Gastrocnemius medialis (tissue), 4 donors: ENCODE results near the gene CCDC154. TPM values are rescaled to one million over a fixed set of nuclear protein-coding genes. Genes with fewer than 3 reads are reported as not detected.

ENCODE experiments used
- ATAC-seq, 2 donors: fragments of 150-250 bp; one replicate each; pipeline ENCODE4 v1.9.1; 2016
- DNase-seq, 2 donors: peaks; one replicate each; pipeline ENCODE4 v3.0.0-alpha.2; 2019
- H3K27ac ChIP-seq, 4 donors: fragments of 200-600 bp; sonication (generic); 1 replicate in 1 of 4; 2 replicates in 3 of 4; pipeline ENCODE4 v1.5.1; 2016 to 2018; ENCODE audit warnings: mild to moderate bottlenecking in 2 of 4, moderate library complexity in 1 of 4
- H3K27me3 ChIP-seq, 3 donors: fragments of 200-600 bp; sonication (generic) in 2 of 3; 1 replicate in 1 of 3; 2 replicates in 2 of 3; pipeline versions ENCODE4 v1.5.1 to v1.6.0; 2016 to 2019; ENCODE audit warnings: mild to moderate bottlenecking in 1 of 3, moderate library complexity in 1 of 3
- H3K36me3 ChIP-seq, 2 donors: fragments of 200-600 bp; sonication (generic) in 1 of 2; one replicate each; pipeline ENCODE4 v1.5.1; 2017 to 2018
- H3K4me1 ChIP-seq, 2 donors: fragments of 200-600 bp; sonication (generic) in 1 of 2; one replicate each; pipeline ENCODE4 v1.5.1; 2016 to 2017; ENCODE audit warnings: mild to moderate bottlenecking in 2 of 2
- H3K4me3 ChIP-seq, 4 donors: fragments of 200-600 bp; sonication (generic) in 3 of 4; 1 replicate in 1 of 4; 2 replicates in 3 of 4; pipeline ENCODE4 v1.5.1; 2016 to 2019; ENCODE audit warnings: mild to moderate bottlenecking in 2 of 4
- H3K9me3 ChIP-seq, 3 donors: fragments of 200-600 bp; sonication (generic) in 2 of 3; 1 replicate in 1 of 3; 2 replicates in 2 of 3; pipeline ENCODE4 v1.5.1; 2016 to 2019
- CTCF ChIP-seq, 5 experiments: fragments of 450-650 bp in 3 of 5; fragments of 200-600 bp in 2 of 5; sonication (generic) in 2 of 5; IDR thresholded peaks in 4 of 5; conservative IDR thresholded peaks in 1 of 5; 1 replicate in 4 of 5; 2 replicates in 1 of 5; pipeline ENCODE4 v1.5.1; 2016 to 2019; ENCODE audit warnings: antibody characterized with exemption in 5 of 5, mild to moderate bottlenecking in 3 of 5, moderate library complexity in 3 of 5
- POLR2A ChIP-seq, 2 donors: fragments of 450-650 bp; IDR thresholded peaks; one replicate each; pipeline ENCODE4 v1.6.1; 2017; ENCODE audit warnings: antibody characterized with exemption in 2 of 2, mild to moderate bottlenecking in 2 of 2, moderate library complexity in 2 of 2
- in situ Hi-C, 4 donors: fragments of 200-750 bp; cut with MboI; loops; one replicate each; pipeline versions ENCODE4 v1.15.0 to v1.8.0; 2017; ENCODE audit warnings: low sequenced_read_pairs in 4 of 4
- intact Hi-C: fragments of 100-400 bp; cut with DNase I; formaldehyde crosslinking; loops from one replicate; pipeline ENCODE4 v1.15.1; 2023; ENCODE audit warnings: low total_unique reads
- total RNA-seq, 4 donors: library from RNA; depleted of rRNA; stranded (reverse); fragments of >200 nt; gene quantifications; one replicate each; pipeline versions ENCODE4 v1.1.0 to v1.2.3, GENCODE V29; 2016

The CCDC154 gene
- total RNA-seq, 4 donors from 2014 or later = 0.40 TPM; not detected in 3

DNA sequence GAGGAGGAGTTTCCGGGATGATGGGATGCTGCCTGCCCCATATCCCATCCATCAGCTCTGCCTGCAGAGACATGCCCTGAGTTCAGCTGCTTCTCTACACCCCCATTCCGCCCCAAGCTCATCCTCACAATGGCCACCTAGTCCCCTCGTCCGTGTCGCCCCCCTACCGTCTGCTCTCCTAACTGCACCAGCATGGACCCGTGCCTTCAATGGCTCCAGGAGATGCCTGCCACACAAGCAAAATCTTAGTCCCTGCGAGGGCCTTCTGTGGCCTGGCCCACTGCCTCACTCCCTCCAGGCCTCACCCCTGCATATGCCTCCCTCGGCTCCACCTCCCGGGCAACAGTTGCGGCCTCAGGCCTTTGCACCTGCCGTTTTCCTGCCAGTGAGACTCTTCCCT lies 47.0 kb upstream of the CCDC154 start:
- H3K27me3 ChIP-seq = no peaks in the 10 kb centered on the region
- H3K4me3 ChIP-seq = no peak overlapping the region
- ATAC-seq (no peak), DNase-seq (no peak)
- in situ Hi-C loops = no loop called here
- no peaks in the 10 kb centered on the region for H3K9me3 ChIP-seq
- H3K4me1 ChIP-seq = peaks cover 15 to 20% of the 10 kb centered on the region in 2 donors
- no peak overlapping the region for H3K27ac ChIP-seq
- TF ChIP-seq CTCF (IDR thresholded peaks at IDR 0.05 in 4 of 5, conservative IDR thresholded peaks at IDR 0.05 in 1 of 5) (no peak), POLR2A (IDR thresholded peaks at IDR 0.05) (no peak)
- H3K36me3 ChIP-seq = peaks cover 0 to 18% of the 10 kb centered on the region in 2 donors
- intact Hi-C loops = loop anchor here (5.0 to 10.0 kb wide), 5 partner anchors 56 to 213 kb away; partner anchors contain the start of genes CRAMP1, IFT140 and MAPK8IP3

- H3K36me3 ChIP-seq = no peaks in the 10 kb centered on the region
- in situ Hi-C loops = no loop called here
- DNase-seq (no peak), ATAC-seq (no peak)
- no peak for TF ChIP-seq CTCF (IDR thresholded peaks at IDR 0.05 in 4 of 5, conservative IDR thresholded peaks at IDR 0.05 in 1 of 5)
- TF ChIP-seq POLR2A (IDR thresholded peaks at IDR 0.05) = no peak
- H3K4me3 ChIP-seq = no peak overlapping the region
- no peak overlapping the region for H3K27ac ChIP-seq
- no peaks in the 10 kb centered on the region for H3K27me3 ChIP-seq
- intact Hi-C loops = no loop called here
- H3K9me3 ChIP-seq = no peaks in the 10 kb centered on the region
- peaks cover 6 to 9% of the 10 kb centered on the region in 2 donors for H3K4me1 ChIP-seq
Measured at GRCh38 chr16:1489077-1489476, 44.7 kb upstream of the CCDC154 start.

DNA sequence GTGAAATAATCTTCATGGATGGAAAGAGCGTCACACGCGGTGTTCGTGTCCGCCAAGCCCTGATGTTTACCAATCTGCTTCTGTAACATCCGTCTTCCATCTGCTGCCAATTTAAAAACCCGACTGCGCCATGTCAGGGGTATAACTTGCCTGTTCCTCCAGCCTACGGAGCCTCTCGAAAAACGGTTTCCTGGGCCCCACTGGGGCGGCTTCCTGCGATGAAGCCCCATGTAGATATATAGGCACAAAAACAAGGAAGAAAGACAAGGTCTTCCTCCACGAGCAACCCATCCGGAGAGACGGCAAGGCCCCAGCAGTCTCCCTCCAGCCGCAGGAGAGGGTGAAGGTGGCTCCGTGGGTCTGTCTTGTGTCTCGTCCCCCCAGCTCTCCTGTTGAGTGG lies 44.3 kb upstream of the CCDC154 start, which contains the start of gene PTX4:
Gene PTX4 (minus strand): TSS at position 326 of the 400 bp plus-strand sequence. CDS start 35 bp downstream, at position 291.
- ATAC-seq = no peak

DNA sequence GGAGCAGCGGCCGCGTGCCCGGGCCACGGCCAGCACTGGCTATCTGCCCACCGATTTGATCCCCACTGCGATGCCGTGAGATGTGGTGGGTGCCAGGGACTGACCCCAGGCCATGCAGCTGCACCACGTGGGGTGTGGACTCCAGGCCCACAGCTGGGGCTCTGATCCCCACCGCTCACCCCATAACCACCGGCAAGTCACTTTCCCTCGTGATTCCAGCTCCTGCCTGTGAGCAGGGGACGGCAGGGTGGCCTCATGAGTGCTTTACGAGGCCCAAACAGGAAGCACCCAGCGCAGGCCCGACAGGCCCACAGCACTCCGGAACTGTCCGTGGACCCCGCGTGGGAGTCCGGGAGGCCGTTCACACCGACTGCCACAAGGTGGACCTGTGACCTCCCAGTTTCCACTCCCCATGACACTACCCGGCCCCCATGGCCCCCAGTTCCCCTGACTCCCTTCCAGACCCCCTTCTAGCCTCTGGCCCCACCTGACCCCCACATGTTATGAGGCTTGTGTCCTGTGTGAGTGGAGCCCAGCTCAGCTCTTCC lies 43.8 kb upstream of the CCDC154 start:
- intact Hi-C loops = no loop called here
- H3K27me3 ChIP-seq = no peaks in the 10 kb centered on the region

More for the DNA sequence above, 44.3 kb upstream of the CCDC154 start, which contains the start of gene PTX4:
- Histone ChIP-seq H3K36me3 (no peaks in the 10 kb centered on the region), H3K27me3 (no peaks in the 10 kb centered on the region), H3K4me3 (no peak within 1 kb of the TSS), H3K4me1 (peaks cover 6% of the 10 kb centered on the region in 2 donors), H3K9me3 (no peaks in the 10 kb centered on the region), H3K27ac (no peak within 1 kb of the TSS)
- intact Hi-C loops (no loop called here), in situ Hi-C loops (no loop called here)
- no peak for TF ChIP-seq POLR2A (IDR thresholded peaks at IDR 0.05)
- TF ChIP-seq CTCF (IDR thresholded peaks at IDR 0.05 in 4 of 5, conservative IDR thresholded peaks at IDR 0.05 in 1 of 5) = no peak
- no peak for DNase-seq

More for the DNA sequence above, 43.8 kb upstream of the CCDC154 start:
- TF ChIP-seq CTCF (IDR thresholded peaks at IDR 0.05 in 4 of 5, conservative IDR thresholded peaks at IDR 0.05 in 1 of 5) (no peak), POLR2A (IDR thresholded peaks at IDR 0.05) (no peak)
- ATAC-seq (no peak), DNase-seq (no peak)
- Histone ChIP-seq H3K36me3 (no peaks in the 10 kb centered on the region), H3K9me3 (no peaks in the 10 kb centered on the region), H3K4me3 (no peak overlapping the region), H3K27ac (no peak overlapping the region), H3K4me1 (peaks cover 6% of the 10 kb centered on the region in 2 donors)
- in situ Hi-C loops = no loop called here
